NAMALWA (cell line): ENCODE measurements around the gene ORMDL3.
"Not testable (repeated sequence)": the region's sequence is repeated elsewhere in the genome, so short reads cannot be mapped to it uniquely, and the experiment has no call there.

Experiments
- DNase-seq: peaks from one replicate; pipeline ENCODE4 v3.0.0-alpha.2; 2015; ENCODE audit warnings: low spot score

Gene ORMDL3

GRCh38 chr17:39949028-39949427, 21.6 kb upstream of the ORMDL3 start:
- DNase-seq = no peak

DNA sequence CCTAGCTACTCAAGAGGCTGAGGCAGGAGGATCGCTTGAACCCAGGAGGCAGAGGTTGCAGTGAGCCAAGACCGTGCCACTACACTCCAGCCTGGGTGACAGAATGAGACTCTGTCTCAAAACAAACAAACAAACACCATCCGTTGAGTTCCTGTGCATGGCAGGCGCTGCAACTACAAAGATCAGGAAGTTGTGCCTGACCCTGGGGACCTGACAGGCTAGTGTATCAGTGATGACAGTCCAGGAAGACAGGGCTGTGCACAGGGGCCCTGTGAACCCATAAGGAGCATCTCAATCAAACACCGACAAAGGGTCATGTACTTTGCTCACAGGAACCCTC, 21.1 kb upstream of the ORMDL3 start:
- not testable (repeated sequence) for DNase-seq

GRCh38 chr17:39946551-39947330, 19.3 kb upstream of the ORMDL3 start:
- no peak for DNase-seq

DNA sequence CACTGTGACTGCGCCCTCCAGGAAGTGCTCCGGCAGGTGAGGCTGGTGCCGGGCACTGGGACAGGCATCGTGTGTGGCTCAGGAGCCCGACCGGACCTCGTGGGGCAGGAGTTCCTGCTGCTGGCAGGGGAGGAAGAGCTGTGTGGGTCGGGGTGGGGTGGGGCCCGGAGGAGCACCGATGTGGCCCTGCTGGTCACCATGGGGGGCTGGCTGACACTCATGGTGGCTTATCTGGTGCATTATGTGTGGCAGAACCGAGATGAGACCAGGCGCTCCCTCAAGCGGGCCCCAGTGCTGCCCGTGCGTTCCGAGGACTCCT, 17.0 kb upstream of the ORMDL3 start:
- no peak for DNase-seq

DNA sequence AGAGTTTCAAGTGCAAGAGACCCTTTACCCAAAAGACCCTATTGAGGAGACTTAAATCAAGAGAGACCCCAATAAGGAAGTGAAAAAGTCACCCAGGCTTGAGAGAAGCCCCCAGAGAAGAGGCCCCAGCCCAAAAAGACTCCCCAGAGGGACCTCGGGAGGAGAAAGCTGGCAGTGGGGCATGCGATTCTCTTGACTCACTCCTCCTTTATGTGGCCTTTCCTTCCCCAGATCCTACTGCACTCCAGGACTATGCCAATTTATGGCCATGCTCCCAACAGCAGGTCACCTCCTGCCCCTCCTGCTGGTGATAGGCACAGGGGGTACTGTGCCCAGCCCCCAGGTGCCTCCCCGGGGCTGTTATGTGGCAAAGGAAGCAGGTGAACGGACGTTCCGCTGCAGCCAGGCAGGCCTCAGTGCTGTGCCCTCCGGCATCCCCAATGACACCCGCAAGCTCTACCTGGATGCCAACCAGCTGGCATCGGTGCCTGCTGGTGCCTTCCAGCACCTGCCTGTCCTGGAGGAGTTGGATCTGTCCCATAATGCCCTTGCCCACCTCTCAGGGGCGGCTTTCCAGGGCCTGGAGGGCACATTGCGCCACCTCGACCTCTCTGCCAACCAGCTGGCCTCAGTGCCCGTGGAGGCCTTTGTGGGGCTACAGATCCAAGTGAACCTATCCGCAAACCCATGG, 16.4 kb upstream of the ORMDL3 start:
- no peak for DNase-seq

DNA sequence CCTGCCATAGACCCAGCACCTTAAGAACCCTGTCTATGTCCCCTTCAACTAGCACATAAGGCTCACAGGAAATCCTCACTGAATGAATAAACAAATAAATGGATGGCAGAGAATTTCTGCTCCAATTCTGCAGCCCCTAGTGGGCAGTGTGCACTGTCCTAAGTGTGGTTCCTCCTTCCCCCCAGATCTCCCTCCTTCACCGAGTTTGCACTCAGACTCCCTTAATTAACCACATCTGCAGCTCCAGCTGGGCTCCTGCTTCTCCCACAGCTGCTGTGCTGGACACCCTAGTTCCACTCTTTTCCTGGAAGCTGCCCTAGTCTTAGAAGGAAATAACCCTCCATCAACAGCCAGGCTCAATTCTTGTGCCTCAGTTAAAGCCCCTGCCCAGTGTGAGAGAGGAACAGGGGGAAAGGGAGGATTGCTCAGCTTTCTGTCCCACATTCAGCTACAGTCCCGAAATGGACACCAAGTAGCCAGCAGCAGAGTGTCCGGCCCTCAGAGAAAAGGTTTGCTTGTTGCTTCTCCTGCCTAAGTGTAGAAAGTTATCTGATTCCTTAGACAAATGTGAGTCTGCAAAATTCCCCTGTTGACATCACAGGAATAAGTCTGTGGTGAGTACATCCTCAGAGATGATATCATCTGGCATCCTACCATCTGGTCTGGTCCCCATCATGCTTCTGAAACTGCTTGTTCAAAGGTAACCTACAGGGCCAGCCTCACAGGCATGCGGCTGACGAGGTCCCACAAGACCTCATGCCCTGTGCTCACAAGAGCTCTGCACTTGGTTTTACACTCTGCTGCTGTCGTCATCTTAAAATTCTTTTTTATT, 12.4 kb upstream of the ORMDL3 start:
- peak; percentile 77 for DNase-seq

DNA sequence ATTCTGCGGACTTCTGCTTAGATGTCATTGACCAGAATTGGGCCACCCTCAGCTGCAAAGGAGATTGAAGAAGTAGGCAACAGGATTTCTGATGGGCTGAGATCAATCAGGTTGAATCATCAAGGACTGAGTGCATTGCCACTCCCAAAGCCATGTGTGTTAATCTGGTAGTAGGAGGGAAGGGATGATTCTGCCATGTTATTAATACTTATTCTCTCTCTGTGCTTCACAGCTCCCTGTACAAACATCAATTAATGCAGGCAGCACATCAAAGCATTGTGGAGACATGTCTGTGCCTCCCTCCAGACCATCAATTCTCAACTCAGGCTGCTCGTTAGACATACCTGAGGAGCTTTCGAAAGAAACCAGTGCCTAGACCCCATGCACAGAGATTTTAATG, 11.7 kb upstream of the ORMDL3 start:
- no peak for DNase-seq

- DNase-seq = peak; percentile 29
These were observed 10.9 kb upstream of the ORMDL3 start for GRCh38 chr17:39938140-39938869.

GRCh38 chr17:39937447-39937846, 10.0 kb upstream of the ORMDL3 start:
- no peak for DNase-seq

GRCh38 chr17:39935909-39936308, 8.5 kb upstream of the ORMDL3 start:
- no peak for DNase-seq

GRCh38 chr17:39934324-39934723, 6.9 kb upstream of the ORMDL3 start:
- DNase-seq = no peak

DNA sequence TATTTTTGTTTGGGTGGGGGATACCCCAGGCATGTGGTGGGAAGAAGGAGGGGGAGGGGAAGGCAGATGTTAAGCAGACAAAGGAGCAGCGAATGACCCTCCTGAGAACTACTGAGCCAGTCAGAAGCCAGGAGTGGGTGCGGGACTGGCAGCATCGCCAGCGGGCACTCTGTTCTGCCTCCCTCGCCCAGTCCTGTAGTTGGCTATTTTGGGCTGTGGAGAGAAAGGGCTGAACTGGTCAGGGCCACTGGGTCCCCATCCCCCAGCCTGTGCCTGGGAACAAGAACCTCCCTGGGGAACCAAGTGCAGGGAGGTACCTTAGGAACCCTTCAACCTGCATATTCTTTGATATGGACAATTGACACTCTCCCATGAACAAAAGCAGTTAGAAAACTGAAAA, 6.5 kb upstream of the ORMDL3 start:
- no peak for DNase-seq

DNA sequence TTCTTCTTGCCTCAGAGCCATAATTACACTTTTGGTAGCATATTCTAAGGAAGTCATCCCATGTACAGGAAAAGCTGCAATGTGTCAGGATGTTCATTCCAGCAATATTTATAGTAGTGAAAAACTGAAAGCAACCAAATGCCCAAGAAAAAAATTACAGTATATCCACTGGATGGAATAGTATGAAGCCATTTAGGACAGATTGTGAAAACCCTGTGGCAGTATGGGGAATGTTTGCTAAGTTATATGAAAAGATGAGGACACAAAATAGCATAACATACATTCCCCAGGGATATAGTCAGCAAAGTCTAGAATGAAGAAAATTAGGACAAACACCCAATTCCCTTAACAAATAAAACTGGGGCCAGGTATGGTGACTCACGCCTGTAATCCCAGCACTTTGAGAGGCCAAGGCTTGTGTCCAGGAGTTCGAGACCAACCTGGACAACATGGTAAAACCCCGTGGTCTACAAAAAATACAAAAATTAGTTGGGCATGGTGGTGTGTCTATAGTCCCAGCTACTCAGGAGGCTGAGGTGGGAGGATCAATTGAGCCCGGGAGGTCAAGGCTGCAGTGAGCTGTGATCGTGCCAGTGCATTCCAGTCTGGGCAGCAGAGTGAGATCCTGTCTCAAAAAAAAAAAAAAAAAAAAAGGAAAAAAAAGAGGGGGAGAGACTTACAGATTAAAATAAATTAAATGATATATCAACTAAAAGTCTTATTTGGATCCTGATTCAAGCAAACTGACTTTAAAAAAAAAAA, 2.4 kb upstream of the ORMDL3 start:
- no peak for DNase-seq

GRCh38 chr17:39928858-39929645, 1.7 kb upstream of the ORMDL3 start:
- no peak for DNase-seq

DNA sequence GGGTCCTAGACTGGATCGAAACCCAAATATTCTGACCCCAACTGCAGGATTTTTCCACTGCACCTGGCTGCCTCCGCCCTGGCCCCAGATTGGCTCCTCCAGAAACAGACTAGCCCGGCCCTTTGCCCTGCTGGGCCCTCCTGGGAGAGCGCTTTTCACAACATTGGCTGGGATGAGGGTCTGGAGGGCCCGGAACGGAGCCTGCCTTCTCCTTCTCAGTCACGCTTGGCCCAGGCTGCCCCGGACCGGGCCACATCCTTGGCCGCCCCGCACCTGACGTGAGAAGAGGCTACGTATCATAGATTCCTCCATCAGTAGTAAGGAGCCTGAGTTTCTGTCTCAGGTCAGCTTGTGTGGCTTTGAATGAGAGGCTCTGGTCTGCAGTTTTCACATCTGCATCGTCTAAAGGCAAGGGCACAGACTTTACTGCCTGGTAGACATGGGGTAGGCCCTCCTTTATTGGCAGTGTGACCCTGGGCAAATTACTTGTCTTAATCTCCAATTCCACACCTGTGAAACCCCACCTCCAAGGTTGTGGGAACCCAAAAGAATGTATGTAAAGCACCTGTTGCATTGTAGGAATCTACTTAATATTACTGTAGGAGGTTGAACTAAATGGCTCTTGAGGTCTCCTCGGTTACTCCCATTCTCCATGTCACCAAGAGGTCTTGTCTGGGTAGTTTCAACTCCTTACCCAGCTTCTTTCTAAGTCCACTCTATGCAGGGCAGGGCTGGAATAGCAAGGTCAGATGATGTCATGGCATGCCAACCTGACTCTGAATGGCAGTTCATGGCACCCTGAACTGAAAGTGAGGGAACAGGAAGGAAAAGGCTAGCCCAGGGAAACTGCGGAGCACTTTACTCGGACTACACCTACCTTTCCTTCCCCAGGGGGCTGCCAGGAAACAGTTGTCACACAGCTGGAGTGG, 792 bp upstream of the ORMDL3 start:
- no peak for DNase-seq

DNA sequence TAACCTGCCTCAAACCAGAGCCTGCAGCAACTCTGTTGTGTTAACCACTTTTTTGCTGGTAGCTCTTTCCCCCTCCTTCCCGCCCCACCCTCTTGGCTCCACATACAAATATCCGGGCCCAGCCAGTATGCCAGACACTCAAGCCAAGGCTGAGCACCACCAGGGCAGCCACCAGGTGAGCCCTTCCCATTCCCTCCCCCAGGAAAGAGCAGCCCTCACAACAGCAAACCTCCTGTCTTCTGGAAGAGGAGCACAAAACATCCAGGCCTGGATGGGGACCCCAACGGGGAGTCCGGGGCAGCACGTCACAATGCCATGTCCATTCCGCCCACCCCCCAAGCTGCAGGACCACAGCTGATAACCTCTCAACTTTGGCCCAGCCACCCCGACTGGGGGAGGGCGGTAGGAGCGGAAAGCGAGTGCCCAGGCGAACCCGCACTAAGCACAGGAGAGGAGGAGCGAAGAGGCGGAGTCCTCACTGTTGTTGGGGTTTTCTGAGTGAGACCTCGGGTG, 757 bp downstream of the ORMDL3 start:
- DNase-seq = peak; percentile 57

GRCh38 chr17:39926135-39926587, 1.2 kb downstream of the ORMDL3 start:
- peak; percentile 52 for DNase-seq

- no peak for DNase-seq
These were observed 1.9 kb downstream of the ORMDL3 start for GRCh38 chr17:39925282-39926134.
